Fibroblast of skin of right quadriceps (primary cell): ENCODE data around the gene CASP8.
"Not testable (repeated sequence)": the region's sequence is repeated elsewhere in the genome, so short reads cannot be mapped to it uniquely, and the experiment has no call there.

Source experiments
- DNase-seq: peaks from one replicate; pipeline ENCODE4 v3.0.0-alpha.2; 2013

CASP8 gene

GRCh38 chr2:201271917-201272316 lies 11.6 kb downstream of the CASP8 start:
- no peak for DNase-seq

GRCh38 chr2:201273330-201273983 lies 13.1 kb downstream of the CASP8 start:
- DNase-seq = no peak

GRCh38 chr2:201275069-201275468 lies 14.7 kb downstream of the CASP8 start:
- no peak for DNase-seq

GRCh38 chr2:201275990-201276389 lies 15.7 kb downstream of the CASP8 start:
- DNase-seq = no peak

- no peak for DNase-seq
These were observed 16.2 kb downstream of the CASP8 start for GRCh38 chr2:201276511-201276910.

GRCh38 chr2:201279079-201279478 lies 18.7 kb downstream of the CASP8 start:
- no peak for DNase-seq

GRCh38 chr2:201280191-201281040 lies 20.1 kb downstream of the CASP8 start:
- DNase-seq = no peak

- no peak for DNase-seq
These were observed 25.2 kb downstream of the CASP8 start for GRCh38 chr2:201285499-201285898.

GRCh38 chr2:201290457-201291148 lies 30.3 kb downstream of the CASP8 start:
- DNase-seq = not testable (repeated sequence)

- no peak for DNase-seq
These were observed 38.2 kb downstream of the CASP8 start for GRCh38 chr2:201298462-201299052.

- not testable (repeated sequence) for DNase-seq
These were observed 39.6 kb downstream of the CASP8 start for GRCh38 chr2:201299929-201300328.

GRCh38 chr2:201307876-201308275 lies 47.5 kb downstream of the CASP8 start:
- no peak for DNase-seq

GRCh38 chr2:201308914-201309313 lies 48.6 kb downstream of the CASP8 start:
- DNase-seq = no peak

GRCh38 chr2:201313362-201313761 lies 53.0 kb downstream of the CASP8 start:
- no peak for DNase-seq

GRCh38 chr2:201319511-201319910 lies 59.2 kb downstream of the CASP8 start:
- no peak for DNase-seq

GRCh38 chr2:201320257-201320656 lies 59.9 kb downstream of the CASP8 start:
- no peak for DNase-seq

- DNase-seq = no peak
These were observed 60.4 kb downstream of the CASP8 start for GRCh38 chr2:201320701-201321100.

GRCh38 chr2:201322772-201323171 lies 62.4 kb downstream of the CASP8 start:
- no peak for DNase-seq

- no peak for DNase-seq
These were observed 67.3 kb downstream of the CASP8 start for GRCh38 chr2:201327678-201328077.

GRCh38 chr2:201329409-201329808 lies 69.1 kb downstream of the CASP8 start:
- DNase-seq = no peak
